H9 (cell line): ENCODE measurements around the gene SLC9A9. TPM values are rescaled to one million over a fixed set of nuclear protein-coding genes. Genes with fewer than 3 reads are reported as not detected.

Experiments used
- DNase-seq: peaks from one replicate; pipeline ENCODE4 v3.0.0-alpha.2; 2017
- H2AFZ ChIP-seq: one replicate; pipeline ENCODE4 v1.6.1; 2013; ENCODE audit warnings: mild to moderate bottlenecking, low read length, control low read depth, moderate library complexity
- H2AK5ac ChIP-seq: 2 replicates; pipeline ENCODE4 v1.6.1; 2013; ENCODE audit warnings: low read length, control low read depth, mixed read lengths; ENCODE audit not compliant: insufficient read length
- H2BK120ac ChIP-seq: one replicate; pipeline ENCODE4 v1.6.1; 2013; ENCODE audit warnings: low read depth, mild to moderate bottlenecking, low read length, control low read depth, inconsistent platforms; ENCODE audit not compliant: poor library complexity, severe bottlenecking
- H2BK12ac ChIP-seq: 2 replicates; pipeline ENCODE4 v1.6.1; 2013; ENCODE audit warnings: low read length, control low read depth, mixed read lengths, low read depth; ENCODE audit not compliant: insufficient read length
- H2BK15ac ChIP-seq: 2 replicates; pipeline ENCODE4 v1.6.1; 2013; ENCODE audit warnings: low read depth, low read length, control low read depth
- H2BK20ac ChIP-seq: one replicate; pipeline ENCODE4 v1.6.1; 2013; ENCODE audit warnings: low read depth, mild to moderate bottlenecking, low read length, control low read depth, inconsistent platforms; ENCODE audit not compliant: poor library complexity, severe bottlenecking
- H2BK5ac ChIP-seq: 2 replicates; pipeline ENCODE4 v1.6.1; 2013; ENCODE audit warnings: low read length, control low read depth, mixed read lengths; ENCODE audit not compliant: insufficient read length
- H3K14ac ChIP-seq: 2 replicates; pipeline ENCODE4 v1.6.1; 2013; ENCODE audit warnings: low read length, control low read depth; ENCODE audit not compliant: insufficient read depth
- H3K18ac ChIP-seq: 2 replicates; pipeline ENCODE4 v1.6.1; 2013; ENCODE audit warnings: low read depth, mild to moderate bottlenecking, mixed read lengths, low read length, control low read depth; ENCODE audit not compliant: insufficient read length
- H3K23ac ChIP-seq: 2 replicates; pipeline ENCODE4 v1.6.1; 2013; ENCODE audit warnings: low read length, control low read depth, mixed read lengths, low read depth; ENCODE audit not compliant: insufficient read length
- H3K23me2 ChIP-seq: 2 replicates; pipeline ENCODE4 v1.6.1; 2013; ENCODE audit warnings: low read depth, mild to moderate bottlenecking, mixed read lengths, low read length, control low read depth; ENCODE audit not compliant: insufficient read length, poor library complexity, severe bottlenecking
- H3K27ac ChIP-seq: 2 replicates; pipeline ENCODE4 v1.5.1; 2013; ENCODE audit warnings: low read length, control low read depth, mixed read lengths, low read depth; ENCODE audit not compliant: insufficient read length
- H3K27me3 ChIP-seq: 2 replicates; pipeline ENCODE4 v1.6.1; 2013; ENCODE audit warnings: low read length, control low read depth, inconsistent platforms; ENCODE audit not compliant: insufficient read depth
- H3K4ac ChIP-seq: 2 replicates; pipeline ENCODE4 v1.6.1; 2013; ENCODE audit warnings: low read depth, mild to moderate bottlenecking, control low read depth, inconsistent platforms, low read length, moderate library complexity
- H3K4me1 ChIP-seq: 2 replicates; pipeline ENCODE4 v1.6.1; 2013; ENCODE audit warnings: low read length, control low read depth, inconsistent platforms; ENCODE audit not compliant: insufficient read depth
- H3K4me2 ChIP-seq: 2 replicates; pipeline ENCODE4 v1.6.1; 2013; ENCODE audit warnings: low read length, control low read depth, mixed read lengths; ENCODE audit not compliant: insufficient read length, insufficient read depth
- H3K56ac ChIP-seq: 2 replicates; pipeline ENCODE4 v1.6.1; 2013; ENCODE audit warnings: low read depth, mild to moderate bottlenecking, mixed read lengths, low read length, control low read depth; ENCODE audit not compliant: insufficient read length
- H3K79me1 ChIP-seq: 2 replicates; pipeline ENCODE4 v1.6.1; 2013; ENCODE audit warnings: low read depth, mild to moderate bottlenecking, moderate library complexity, low read length, control low read depth, inconsistent platforms; ENCODE audit not compliant: insufficient read depth, poor library complexity, severe bottlenecking
- H3K79me2 ChIP-seq: 2 replicates; pipeline ENCODE4 v1.6.1; 2013; ENCODE audit warnings: low read length, control low read depth, inconsistent platforms; ENCODE audit not compliant: insufficient read depth
- H3K9ac ChIP-seq: 2 replicates; pipeline ENCODE4 v1.6.1; 2013; ENCODE audit warnings: low read length, control low read depth, mixed read lengths; ENCODE audit not compliant: insufficient read length; ENCODE audit errors: extremely low read depth
- H3K9me3 ChIP-seq: one replicate; pipeline ENCODE4 v1.6.1; 2013; ENCODE audit warnings: low read depth, low read length, inconsistent platforms; ENCODE audit not compliant: control insufficient read depth
- H3T11ph ChIP-seq: one replicate; pipeline ENCODE4 v1.6.1; 2013; ENCODE audit warnings: mild to moderate bottlenecking, low read length, control low read depth, inconsistent platforms
- H4K20me1 ChIP-seq: one replicate; pipeline ENCODE4 v1.6.1; 2013; ENCODE audit not compliant: control insufficient read depth, insufficient read length, insufficient read depth
- H4K5ac ChIP-seq: 2 replicates; pipeline ENCODE4 v1.6.1; 2013; ENCODE audit warnings: low read depth, mild to moderate bottlenecking, mixed read lengths, low read length, control low read depth; ENCODE audit not compliant: insufficient read length
- H4K8ac ChIP-seq: replicated peaks from 2 replicates; pipeline ENCODE4 v1.6.1; 2013; ENCODE audit warnings: low read length, control low read depth, mixed read lengths, low read depth; ENCODE audit not compliant: insufficient read length
- H4K91ac ChIP-seq: 2 replicates; pipeline ENCODE4 v1.6.1; 2013; ENCODE audit warnings: low read depth, mild to moderate bottlenecking, moderate library complexity, mixed read lengths, low read length, control low read depth; ENCODE audit not compliant: insufficient read length
- H3K27ac Mint-ChIP-seq, 3 experiments: 2 replicates in 2 of 3; 3 replicates in 1 of 3; pipeline ENCODE4 v1.8.0; 2020 to 2021; ENCODE audit warnings: mixed read lengths in 3 of 3, mild to moderate bottlenecking in 1 of 3, moderate library complexity in 1 of 3
- H3K27me3 Mint-ChIP-seq: 2 replicates; pipeline ENCODE4 v1.8.0; 2021; ENCODE audit warnings: low read depth, mild to moderate bottlenecking, moderate library complexity, mixed read lengths
- H3K36me3 Mint-ChIP-seq, 3 experiments: 2 replicates in 2 of 3; 3 replicates in 1 of 3; pipeline ENCODE4 v1.8.0; 2020 to 2021; ENCODE audit warnings: low read depth in 3 of 3, mixed read lengths in 3 of 3; ENCODE audit not compliant: insufficient read depth in 1 of 3
- H3K4me1 Mint-ChIP-seq, 2 experiments: 2 replicates each; pipeline ENCODE4 v1.8.0; 2020; ENCODE audit warnings: mixed read lengths in 2 of 2
- H3K4me3 Mint-ChIP-seq, 2 experiments: 2 replicates in 1 of 2; 3 replicates in 1 of 2; pipeline ENCODE4 v1.8.0; 2020 to 2021; ENCODE audit warnings: mild to moderate bottlenecking in 2 of 2, mixed read lengths in 2 of 2, moderate library complexity in 1 of 2
- H3K9me3 Mint-ChIP-seq, 2 experiments: 2 replicates in 1 of 2; 3 replicates in 1 of 2; pipeline ENCODE4 v1.8.0; 2020; ENCODE audit warnings: mild to moderate bottlenecking in 2 of 2, mixed read lengths in 2 of 2, moderate library complexity in 1 of 2
- WGBS: extraction: QIAGEN DNeasy Blood & Tissue Kit; methylation state at CpG from one replicate; pipeline ENCODE4 v1.1.7; 2013; ENCODE audit warnings: missing lambda C conversion rate, low lambda C conversion rate, mixed read lengths; ENCODE audit not compliant: insufficient read length; ENCODE audit errors: extremely low coverage; 5-methylcytosine and 5-hydroxymethylcytosine counted together
- total RNA-seq: library from RNA; stranded (reverse); gene quantifications from 2 replicates; pipeline ENCODE4 v1.2.1, GENCODE V29; 2021
- TF ChIP-seq, protein P1 (sequence below): fragments of 200-600 bp; sonication (generic); conservative IDR thresholded peaks from 3 replicates; pipeline ENCODE4 v1.8.0; 2021; ENCODE audit warnings: antibody characterized with exemption, mild to moderate bottlenecking

Gene SLC9A9
- total RNA-seq, 1 experiment from 2014 or later = 0.35 TPM

- Mint-ChIP-seq H3K9me3 (no peaks in the 10 kb centered on the region; a peak in 2 of 5 replicates), H3K27me3 (no peaks in the 10 kb centered on the region), H3K27ac (no peak overlapping the region), H3K4me3 (no peak overlapping the region), H3K36me3 (no peaks in the 10 kb centered on the region; a peak in 1 of 7 replicates), H3K4me1 (peaks cover 2 to 5% of the 10 kb centered on the region in 2 experiments; a peak in 3 of 4 replicates)
- Histone ChIP-seq H3K23me2 (no peaks in the 10 kb centered on the region), H3T11ph (no peak overlapping the region), H2BK20ac (no peak overlapping the region), H3K56ac (no peak overlapping the region), H2BK120ac (no peak overlapping the region), H3K27me3 (no peaks in the 10 kb centered on the region), H4K20me1 (no peaks in the 10 kb centered on the region), H2BK5ac (no peak overlapping the region), H3K14ac (no peak overlapping the region), H2BK12ac (no peak overlapping the region), H3K23ac (no peak overlapping the region), H3K9me3 (no peaks in the 10 kb centered on the region), H3K9ac (no peak overlapping the region), H2AFZ (no peak overlapping the region), H2BK15ac (no peak overlapping the region), H3K79me2 (no peaks in the 10 kb centered on the region), H2AK5ac (no peak overlapping the region), H3K18ac (no peak overlapping the region), H4K8ac (no peak overlapping the region), H4K5ac (no peak overlapping the region), H3K4me1 (no peaks in the 10 kb centered on the region), H3K4ac (no peak overlapping the region), H4K91ac (no peak overlapping the region), H3K27ac (no peak overlapping the region), H3K79me1 (no peaks in the 10 kb centered on the region), H3K4me2 (no peak overlapping the region)
- no peak for DNase-seq
- no CpG with 5 or more reads among the region's 1 CpG for WGBS
- TF ChIP-seq, protein P1, sequence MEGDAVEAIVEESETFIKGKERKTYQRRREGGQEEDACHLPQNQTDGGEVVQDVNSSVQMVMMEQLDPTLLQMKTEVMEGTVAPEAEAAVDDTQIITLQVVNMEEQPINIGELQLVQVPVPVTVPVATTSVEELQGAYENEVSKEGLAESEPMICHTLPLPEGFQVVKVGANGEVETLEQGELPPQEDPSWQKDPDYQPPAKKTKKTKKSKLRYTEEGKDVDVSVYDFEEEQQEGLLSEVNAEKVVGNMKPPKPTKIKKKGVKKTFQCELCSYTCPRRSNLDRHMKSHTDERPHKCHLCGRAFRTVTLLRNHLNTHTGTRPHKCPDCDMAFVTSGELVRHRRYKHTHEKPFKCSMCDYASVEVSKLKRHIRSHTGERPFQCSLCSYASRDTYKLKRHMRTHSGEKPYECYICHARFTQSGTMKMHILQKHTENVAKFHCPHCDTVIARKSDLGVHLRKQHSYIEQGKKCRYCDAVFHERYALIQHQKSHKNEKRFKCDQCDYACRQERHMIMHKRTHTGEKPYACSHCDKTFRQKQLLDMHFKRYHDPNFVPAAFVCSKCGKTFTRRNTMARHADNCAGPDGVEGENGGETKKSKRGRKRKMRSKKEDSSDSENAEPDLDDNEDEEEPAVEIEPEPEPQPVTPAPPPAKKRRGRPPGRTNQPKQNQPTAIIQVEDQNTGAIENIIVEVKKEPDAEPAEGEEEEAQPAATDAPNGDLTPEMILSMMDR = no peak
Measured at GRCh38 chr3:143234526-143234925, 613.7 kb downstream of the SLC9A9 start.
